ENCODE data around the gene GDF3.
A peak's percentile ranks its signal among the peaks of the same experiment; 100 is the strongest.
"Not testable (repeated sequence)": the region's sequence is repeated elsewhere in the genome, so short reads cannot be mapped to it uniquely, and the experiment has no call there.

GDF3 gene

DNA sequence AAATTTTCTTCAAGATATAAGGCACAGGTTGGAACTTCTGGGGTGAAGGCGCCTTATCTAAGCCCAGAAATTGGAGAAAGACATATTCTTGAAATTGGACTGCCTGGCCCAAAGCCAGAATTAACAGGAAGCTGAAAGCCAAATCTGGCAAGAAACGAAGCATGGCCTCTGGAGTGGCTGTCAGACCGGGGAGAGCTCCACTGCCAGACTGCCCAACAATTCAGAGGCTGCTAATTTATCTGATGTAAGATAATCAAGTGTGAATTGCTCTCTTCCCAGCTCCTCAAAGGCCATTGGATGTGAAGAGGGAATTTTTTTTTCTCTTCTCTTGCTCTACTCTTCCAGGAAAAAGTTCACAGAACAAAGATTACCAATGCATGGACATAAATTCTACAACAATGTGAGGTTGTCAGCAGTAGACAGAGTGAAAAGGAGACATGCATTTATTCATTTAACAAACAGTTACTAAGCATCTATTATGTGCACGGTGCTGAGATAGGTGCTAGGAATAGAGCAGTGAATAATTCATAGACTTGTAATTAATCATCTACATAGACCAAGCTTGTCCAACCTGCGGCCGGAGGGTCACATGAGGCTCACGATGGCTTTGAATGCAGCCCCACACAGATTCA, at the start of gene GDF3:
Gene GDF3 (minus strand): TSS at position 210 of the 632 bp plus-strand sequence. CDS start 47 bp downstream, at position 163.
- Mint-ChIP-seq H3K4me3 (no peak within 1 kb of the TSS), H3K27me3 (peaks cover 21% of the 10 kb centered on the region), H3K4me1 (peaks cover 8% of the 10 kb centered on the region), H3K9me3 (no peaks in the 10 kb centered on the region), H3K36me3 (no peaks in the 10 kb centered on the region), H3K27ac (no peak within 1 kb of the TSS)
- no peak for ATAC-seq

DNA sequence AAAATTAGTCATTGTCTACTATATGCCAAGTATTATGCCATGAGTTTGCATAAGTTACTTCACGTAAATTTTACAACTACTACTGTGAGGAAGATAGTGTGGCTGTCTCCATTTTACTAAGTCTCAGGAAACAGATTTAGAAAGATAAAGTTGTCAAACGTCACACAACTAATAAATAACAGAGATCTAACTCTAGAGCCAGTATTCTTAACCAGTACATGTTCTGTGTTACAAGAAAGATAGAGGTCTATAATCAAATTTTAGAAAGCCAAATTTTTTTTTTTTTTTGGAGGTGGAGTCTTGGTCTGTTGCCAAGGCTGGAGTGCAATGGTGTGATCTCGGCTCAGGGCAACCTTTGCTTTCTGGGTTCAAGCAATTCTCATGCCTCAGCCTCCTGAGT, 37.4 kb upstream of the GDF3 start:
- Mint-ChIP-seq H3K27ac (no peak overlapping the region), H3K9me3 (no peaks in the 10 kb centered on the region), H3K27me3 (no peaks in the 10 kb centered on the region), H3K36me3 (no peaks in the 10 kb centered on the region), H3K4me1 (no peaks in the 10 kb centered on the region), H3K4me3 (no peak overlapping the region)
- ATAC-seq: no peak

DNA sequence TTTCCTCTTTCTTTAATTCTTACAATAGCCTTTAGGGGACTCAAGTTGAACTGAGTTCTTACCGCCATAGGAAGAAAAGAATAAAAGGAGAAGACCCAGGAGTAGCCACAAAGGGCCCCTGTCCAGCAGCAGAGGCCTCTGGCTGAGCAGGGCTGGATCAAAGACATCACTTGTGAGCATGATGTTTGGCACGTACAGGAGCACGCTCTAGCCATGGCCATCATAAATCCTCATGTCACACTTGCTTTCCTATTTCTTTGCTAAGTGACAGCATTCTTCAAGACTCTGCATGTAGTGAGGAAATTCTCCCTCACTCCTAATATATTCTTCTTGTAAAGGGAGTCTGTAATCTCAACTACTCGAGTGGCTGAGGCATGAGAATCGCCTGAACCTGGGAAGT, 35.9 kb upstream of the GDF3 start:
- ATAC-seq: no peak
- Mint-ChIP-seq H3K9me3 (no peaks in the 10 kb centered on the region), H3K27me3 (no peaks in the 10 kb centered on the region), H3K4me1 (no peaks in the 10 kb centered on the region), H3K4me3 (no peak overlapping the region), H3K27ac (no peak overlapping the region), H3K36me3 (no peaks in the 10 kb centered on the region)

DNA sequence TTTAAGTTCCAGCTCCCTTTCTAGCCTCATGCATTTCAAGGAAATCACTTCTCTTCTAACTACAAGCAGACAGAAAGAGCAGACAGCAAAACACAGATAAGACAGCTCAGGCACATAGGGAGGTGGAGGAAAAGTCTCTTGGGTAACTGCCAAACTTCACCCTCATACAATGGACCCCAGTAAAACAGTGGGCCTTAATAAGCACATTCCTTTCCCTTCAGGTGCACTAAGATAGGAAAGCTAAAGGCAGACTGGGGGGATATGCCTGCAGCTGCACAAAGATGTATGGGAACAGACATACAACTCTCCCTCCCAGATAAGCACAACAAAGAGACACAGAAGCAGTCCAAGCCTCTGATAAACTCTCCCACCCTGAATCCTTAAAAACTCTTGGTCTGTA, 35.4 kb upstream of the GDF3 start:
- not testable (repeated sequence) for H3K9me3 Mint-ChIP-seq, H3K4me1 Mint-ChIP-seq, H3K36me3 Mint-ChIP-seq, ATAC-seq, H3K27me3 Mint-ChIP-seq, H3K4me3 Mint-ChIP-seq, H3K27ac Mint-ChIP-seq

DNA sequence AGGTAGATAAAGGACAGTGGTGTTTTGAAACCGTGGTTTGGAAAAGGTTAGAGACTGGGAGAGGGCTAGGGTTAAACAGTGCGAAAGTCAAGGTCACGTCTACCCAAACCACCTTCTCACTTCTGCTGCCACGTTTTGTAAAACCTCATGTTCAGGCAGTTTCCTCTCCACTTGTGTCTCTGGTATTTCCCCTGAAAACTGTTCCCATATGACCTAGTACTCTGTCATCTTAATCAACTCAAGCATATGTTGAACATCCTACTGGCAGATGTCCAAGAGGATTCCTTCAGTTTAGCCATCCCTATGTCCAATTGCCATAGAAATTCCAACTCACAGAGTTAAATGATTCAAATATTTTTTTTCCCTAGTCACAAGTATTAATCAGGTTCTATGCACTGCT, 34.2 kb upstream of the GDF3 start:
- H3K9me3 Mint-ChIP-seq: no peaks in the 10 kb centered on the region
- no peak for ATAC-seq
- no peak overlapping the region for H3K4me3 Mint-ChIP-seq
- no peak overlapping the region for H3K27ac Mint-ChIP-seq
- H3K4me1 Mint-ChIP-seq: no peaks in the 10 kb centered on the region
- H3K36me3 Mint-ChIP-seq: no peaks in the 10 kb centered on the region
- no peaks in the 10 kb centered on the region for H3K27me3 Mint-ChIP-seq

DNA sequence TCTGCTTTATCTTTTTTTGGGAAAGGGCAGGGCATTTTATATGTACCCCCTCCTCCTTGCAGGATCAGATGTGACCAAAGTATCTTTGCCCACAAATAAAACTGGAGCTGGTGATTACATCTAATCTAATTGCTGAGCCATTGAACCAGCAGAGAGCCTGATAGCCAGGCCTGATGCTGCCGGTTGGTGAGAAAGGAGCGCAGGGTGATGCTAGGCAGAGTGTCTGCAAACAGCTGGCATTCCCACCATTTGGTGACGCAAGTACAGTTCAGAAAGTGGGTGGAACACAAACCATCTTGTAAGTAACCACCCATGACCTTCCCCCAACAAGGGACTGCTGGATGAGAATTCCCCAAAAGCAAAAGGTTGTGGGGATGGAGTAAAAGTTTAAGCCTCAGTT, 28.4 kb upstream of the GDF3 start:
- no peak for ATAC-seq
- Mint-ChIP-seq H3K36me3 (no peaks in the 10 kb centered on the region), H3K27me3 (peaks cover 16% of the 10 kb centered on the region), H3K4me1 (no peaks in the 10 kb centered on the region), H3K27ac (no peak overlapping the region), H3K9me3 (no peaks in the 10 kb centered on the region), H3K4me3 (no peak overlapping the region)

DNA sequence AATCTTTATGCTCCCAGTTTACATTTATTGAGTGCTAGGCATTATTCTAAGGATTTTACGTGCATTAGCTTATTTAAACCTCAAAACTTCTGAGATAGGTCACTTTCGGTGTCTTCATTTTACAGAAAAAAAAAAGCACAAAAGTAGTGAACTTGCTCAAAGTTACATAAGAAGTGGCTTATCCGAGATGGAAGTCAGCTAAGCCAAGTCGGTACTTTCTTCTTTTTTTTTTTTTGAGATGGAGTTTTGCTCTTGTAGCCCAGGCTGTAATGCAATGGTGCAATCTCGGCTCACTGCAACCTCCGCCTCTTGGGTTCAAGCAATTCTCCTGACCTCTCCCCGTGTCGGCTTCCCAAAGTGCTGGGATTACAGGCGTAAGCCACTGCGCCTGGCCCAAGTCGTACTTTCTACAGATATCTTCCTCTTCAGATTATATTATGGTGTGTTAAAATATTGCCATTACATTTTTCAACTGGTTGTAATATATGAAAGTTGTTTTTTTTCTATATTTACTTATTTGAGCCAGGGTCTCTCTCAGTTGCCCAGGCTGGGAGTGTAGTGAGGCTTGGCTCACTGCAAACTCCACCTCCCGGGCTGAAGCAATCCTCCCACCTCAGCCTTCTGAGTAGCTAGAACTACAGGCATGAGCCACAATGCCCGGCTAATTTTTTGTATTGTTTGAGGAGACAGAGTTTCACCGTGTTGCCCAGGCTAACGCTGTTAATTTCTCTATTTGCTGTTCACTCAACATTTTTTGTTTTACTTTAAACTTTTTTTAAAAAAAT, 24.6 kb upstream of the GDF3 start:
- Mint-ChIP-seq H3K4me3 (no peak overlapping the region), H3K27ac (no peak overlapping the region), H3K9me3 (no peaks in the 10 kb centered on the region), H3K4me1 (no peaks in the 10 kb centered on the region), H3K27me3 (peaks cover 25% of the 10 kb centered on the region), H3K36me3 (no peaks in the 10 kb centered on the region)
- ATAC-seq: no peak

DNA sequence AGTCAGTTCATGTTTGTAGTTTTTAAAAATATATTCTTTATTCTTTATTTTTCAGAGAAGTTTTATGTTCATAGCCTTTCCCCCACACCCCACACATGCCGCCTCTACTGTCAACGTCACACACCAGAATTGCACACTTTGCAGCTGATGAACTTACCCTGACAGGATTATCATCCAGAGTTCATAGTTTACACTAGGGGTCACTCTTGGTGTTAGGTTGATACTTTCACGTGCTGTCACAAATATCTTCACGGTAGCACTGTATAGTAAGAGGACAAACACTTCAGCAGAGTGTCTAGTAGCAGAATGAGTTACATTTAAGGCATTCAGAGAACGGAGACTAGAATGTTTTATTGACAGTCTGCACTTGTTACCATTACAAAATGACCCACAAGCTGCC, 20.8 kb upstream of the GDF3 start:
- H3K4me3 Mint-ChIP-seq: no peak overlapping the region
- peaks cover 4% of the 10 kb centered on the region for H3K9me3 Mint-ChIP-seq
- peak; percentile 20 for ATAC-seq
- no peaks in the 10 kb centered on the region for H3K36me3 Mint-ChIP-seq
- H3K27me3 Mint-ChIP-seq: peaks cover 25% of the 10 kb centered on the region
- H3K27ac Mint-ChIP-seq: no peak overlapping the region
- no peaks in the 10 kb centered on the region for H3K4me1 Mint-ChIP-seq

- H3K27me3 Mint-ChIP-seq: no peaks in the 10 kb centered on the region
- no peak overlapping the region for H3K4me3 Mint-ChIP-seq
- H3K4me1 Mint-ChIP-seq: no peaks in the 10 kb centered on the region
- peaks cover 4% of the 10 kb centered on the region for H3K9me3 Mint-ChIP-seq
- no peak overlapping the region for H3K27ac Mint-ChIP-seq
- no peaks in the 10 kb centered on the region for H3K36me3 Mint-ChIP-seq
- no peak for ATAC-seq
Measured at GRCh38 chr12:7712841-7713442, 17.4 kb upstream of the GDF3 start.

DNA sequence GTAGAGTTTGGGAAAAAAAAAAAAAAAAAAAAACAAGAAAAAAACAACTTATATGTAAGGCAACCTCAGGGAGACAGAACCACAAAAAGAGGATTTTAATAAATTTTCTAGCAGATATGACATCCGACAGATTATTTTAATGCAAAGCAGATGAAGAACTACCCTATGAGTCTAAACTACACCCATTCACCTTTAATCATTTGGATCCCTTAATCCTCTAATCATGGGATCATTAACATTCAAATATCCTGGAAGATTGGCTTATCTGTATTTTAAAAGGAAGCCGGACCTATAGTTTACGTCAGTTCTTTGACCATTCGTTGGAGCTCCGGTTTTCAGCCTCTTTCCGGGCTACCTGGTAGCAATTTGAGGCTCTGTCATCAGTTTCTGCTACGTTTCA, 15.6 kb upstream of the GDF3 start, which contains the start of gene DPPA3:
Gene DPPA3 (plus strand): TSS at position 301 of the 400 bp plus-strand sequence. CDS start 138 bp downstream, outside the sequence.
- Mint-ChIP-seq H3K27ac (no peak within 1 kb of the TSS), H3K9me3 (peaks cover 7% of the 10 kb centered on the region), H3K36me3 (no peaks in the 10 kb centered on the region), H3K27me3 (no peaks in the 10 kb centered on the region), H3K4me3 (no peak within 1 kb of the TSS), H3K4me1 (no peaks in the 10 kb centered on the region)
- no peak for ATAC-seq

DNA sequence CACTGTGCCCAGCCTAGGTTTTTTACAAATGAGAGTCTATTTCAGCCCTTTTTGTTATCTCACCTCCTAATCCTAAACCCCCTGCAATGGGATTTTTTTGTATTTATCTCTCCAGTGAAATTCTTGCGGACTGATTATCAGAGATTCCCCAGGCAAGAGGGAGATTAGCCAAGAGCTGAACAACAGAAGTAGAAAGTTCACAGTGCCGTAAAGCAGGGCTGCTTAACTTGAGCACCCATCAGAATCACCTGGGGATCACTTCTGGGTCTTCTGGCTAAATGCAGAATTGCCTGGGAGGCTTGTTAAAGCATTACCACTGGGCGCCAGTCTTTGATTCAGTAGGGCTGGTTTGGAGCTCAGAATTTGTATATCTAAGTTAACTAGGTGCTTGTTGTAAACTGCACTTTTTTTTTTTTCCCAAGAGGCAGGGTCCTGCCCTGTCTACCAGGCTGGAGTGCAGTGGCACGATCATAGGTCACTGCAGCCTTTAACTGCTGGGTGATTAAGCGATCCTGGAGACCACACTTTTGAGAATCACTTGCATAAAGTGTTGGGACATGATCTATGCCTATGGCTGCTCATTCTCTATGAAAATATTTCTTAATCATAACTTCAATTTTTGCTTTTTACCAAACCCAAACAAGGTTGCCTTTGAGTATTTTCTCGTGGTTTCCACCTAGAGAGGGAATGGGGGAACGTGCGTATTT, 14.5 kb upstream of the GDF3 start:
- no peak overlapping the region for H3K4me3 Mint-ChIP-seq
- H3K9me3 Mint-ChIP-seq: peaks cover 9% of the 10 kb centered on the region
- no peaks in the 10 kb centered on the region for H3K4me1 Mint-ChIP-seq
- no peaks in the 10 kb centered on the region for H3K36me3 Mint-ChIP-seq
- ATAC-seq: no peak
- H3K27me3 Mint-ChIP-seq: no peaks in the 10 kb centered on the region
- no peak overlapping the region for H3K27ac Mint-ChIP-seq

DNA sequence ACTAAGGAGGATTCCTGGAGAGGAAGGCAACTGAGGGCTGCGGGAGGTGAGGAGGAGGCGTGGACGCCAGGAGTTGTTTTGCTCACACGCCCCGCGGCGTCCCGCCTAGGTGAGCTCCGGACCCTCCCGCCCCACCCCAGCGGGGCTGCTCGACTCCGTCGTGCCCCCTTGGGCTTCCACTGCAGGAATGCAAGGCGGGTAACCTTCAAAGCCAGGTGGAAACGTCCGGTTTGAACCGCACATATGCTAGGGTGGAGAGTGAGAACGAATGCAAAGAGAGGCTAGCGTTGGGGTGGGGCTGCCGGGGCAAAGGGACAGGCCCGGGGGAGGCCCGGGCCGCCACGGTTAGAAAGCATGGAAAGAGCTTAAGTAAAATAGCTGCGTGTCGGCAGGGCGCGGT, 10.3 kb upstream of the GDF3 start:
- Mint-ChIP-seq H3K27ac (no peak overlapping the region), H3K4me1 (no peaks in the 10 kb centered on the region), H3K9me3 (peaks cover 9% of the 10 kb centered on the region), H3K36me3 (no peaks in the 10 kb centered on the region), H3K27me3 (no peaks in the 10 kb centered on the region), H3K4me3 (no peak overlapping the region)
- ATAC-seq: no peak

- Mint-ChIP-seq H3K9me3 (no peaks in the 10 kb centered on the region), H3K36me3 (no peaks in the 10 kb centered on the region)
Measured at GRCh38 chr12:7695237-7695560, 376 bp downstream of the GDF3 start.

GRCh38 chr12:7694556-7695236, 879 bp downstream of the GDF3 start:
- Mint-ChIP-seq H3K9me3 (no peaks in the 10 kb centered on the region), H3K27me3 (peaks cover 21% of the 10 kb centered on the region), H3K36me3 (no peaks in the 10 kb centered on the region), H3K27ac (no peak overlapping the region), H3K4me3 (no peak overlapping the region), H3K4me1 (peaks cover 8% of the 10 kb centered on the region)
- ATAC-seq: no peak

More at GRCh38 chr12:7695237-7695560, 376 bp downstream of the GDF3 start:
- Mint-ChIP-seq H3K4me1 (peaks cover 8% of the 10 kb centered on the region), H3K4me3 (no peak overlapping the region), H3K27ac (no peak overlapping the region), H3K27me3 (peaks cover 21% of the 10 kb centered on the region)
- no peak for ATAC-seq

DNA sequence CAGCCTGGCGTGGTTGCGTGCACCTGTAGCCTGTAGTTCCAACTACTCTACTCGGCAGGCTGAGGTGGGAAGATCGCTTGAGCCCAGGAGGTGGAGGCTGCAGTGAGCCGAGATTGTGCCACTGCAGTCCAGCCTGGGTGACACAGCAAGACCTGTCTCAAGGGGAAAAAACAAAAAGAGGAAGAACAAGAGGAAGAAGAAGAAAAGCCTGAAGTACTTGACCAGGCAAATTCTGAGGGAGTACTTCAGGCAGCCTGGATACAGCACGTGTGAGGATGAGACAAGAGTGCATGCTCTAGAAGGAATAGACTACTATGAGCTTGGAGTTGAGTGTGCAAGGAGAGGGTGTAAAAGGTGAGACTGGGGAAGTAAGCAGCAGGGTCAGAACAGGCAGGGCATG, 1.8 kb downstream of the GDF3 start:
- Mint-ChIP-seq H3K4me1 (peaks cover 8% of the 10 kb centered on the region), H3K9me3 (no peaks in the 10 kb centered on the region), H3K36me3 (no peaks in the 10 kb centered on the region), H3K27me3 (peaks cover 21% of the 10 kb centered on the region), H3K27ac (no peak overlapping the region), H3K4me3 (no peak overlapping the region)
- ATAC-seq: no peak

All from stimulated activated memory B cell treated with anti-CD40 and anti-IgM and Interleukin-4, amounts not matched to agents 10 μg/mL and 1 μg/mL and 100 μg/mL, for 72 hours (primary cell).